Measurements from ENCODE around the gene PTGER1. TPM values are rescaled to one million over a fixed set of nuclear protein-coding genes. Genes with fewer than 3 reads are reported as not detected.
"Not testable (repeated sequence)": the region's sequence is repeated elsewhere in the genome, so short reads cannot be mapped to it uniquely, and the experiment has no call there.

The PTGER1 gene
- total RNA-seq, 1 donor from 2014 or later, result 0.34 TPM

- Mint-ChIP-seq H3K27me3 (no peaks in the 10 kb centered on the region), H3K4me3 (ENCODE audit: low read depth) (peak overlapping the region; percentile 41), H3K4me1 (ENCODE audit: low read depth) (peaks cover 29% of the 10 kb centered on the region), H3K36me3 (ENCODE audit: insufficient read depth) (no peaks in the 10 kb centered on the region), H3K27ac (peak overlapping the region; percentile 96), H3K9me3 (ENCODE audit: low read depth) (no peaks in the 10 kb centered on the region)
- DNase-seq (ENCODE audit: low spot score, unreplicated experiment), result no peak
- TF ChIP-seq CTCF (IDR thresholded peaks at IDR 0.05; ENCODE audit: unreplicated experiment), result no peak
Measured at GRCh38 chr19:14507704-14508542, 32.8 kb upstream of the PTGER1 start.

- peak overlapping the region; percentile 96 for H3K27ac Mint-ChIP-seq
- H3K9me3 Mint-ChIP-seq (ENCODE audit: low read depth), result no peaks in the 10 kb centered on the region
- DNase-seq (ENCODE audit: low spot score, unreplicated experiment), result peak; percentile 56
- H3K4me1 Mint-ChIP-seq (ENCODE audit: low read depth), result peaks cover 32% of the 10 kb centered on the region
- H3K4me3 Mint-ChIP-seq (ENCODE audit: low read depth), result peak overlapping the region; percentile 4
- no peaks in the 10 kb centered on the region for H3K27me3 Mint-ChIP-seq
- TF ChIP-seq CTCF (IDR thresholded peaks at IDR 0.05; ENCODE audit: unreplicated experiment), result peak; percentile 78
- H3K36me3 Mint-ChIP-seq (ENCODE audit: insufficient read depth), result no peaks in the 10 kb centered on the region
Measured at GRCh38 chr19:14505488-14506239, 30.5 kb upstream of the PTGER1 start.

- H3K9me3 Mint-ChIP-seq (ENCODE audit: low read depth); H3K4me3 Mint-ChIP-seq (ENCODE audit: low read depth); H3K36me3 Mint-ChIP-seq (ENCODE audit: insufficient read depth); H3K27ac Mint-ChIP-seq; H3K27me3 Mint-ChIP-seq; DNase-seq (ENCODE audit: low spot score, unreplicated experiment): not testable (repeated sequence)
- peaks cover 28% of the 10 kb centered on the region for H3K4me1 Mint-ChIP-seq (ENCODE audit: low read depth)
Measured at GRCh38 chr19:14504575-14504974, 29.4 kb upstream of the PTGER1 start.

GRCh38 chr19:14503285-14503684 lies 28.1 kb upstream of the PTGER1 start:
- Mint-ChIP-seq H3K9me3 (ENCODE audit: low read depth) (no peaks in the 10 kb centered on the region), H3K36me3 (ENCODE audit: insufficient read depth) (no peaks in the 10 kb centered on the region), H3K4me3 (ENCODE audit: low read depth) (no peak overlapping the region), H3K27ac (peak overlapping the region; percentile 75), H3K27me3 (no peaks in the 10 kb centered on the region), H3K4me1 (ENCODE audit: low read depth) (peaks cover 24% of the 10 kb centered on the region)
- TF ChIP-seq CTCF (IDR thresholded peaks at IDR 0.05; ENCODE audit: unreplicated experiment), result no peak
- DNase-seq (ENCODE audit: low spot score, unreplicated experiment), result no peak

GRCh38 chr19:14502334-14503092 lies 27.4 kb upstream of the PTGER1 start:
- DNase-seq (ENCODE audit: low spot score, unreplicated experiment), result no peak
- Mint-ChIP-seq H3K27ac (no peak overlapping the region), H3K4me1 (ENCODE audit: low read depth) (peaks cover 20% of the 10 kb centered on the region), H3K4me3 (ENCODE audit: low read depth) (no peak overlapping the region), H3K9me3 (ENCODE audit: low read depth) (no peaks in the 10 kb centered on the region), H3K36me3 (ENCODE audit: insufficient read depth) (no peaks in the 10 kb centered on the region), H3K27me3 (no peaks in the 10 kb centered on the region)
- no peak for TF ChIP-seq CTCF (IDR thresholded peaks at IDR 0.05; ENCODE audit: unreplicated experiment)
